Right kidney (tissue), 1 donor: ENCODE measurements around the gene DPCD.
A peak's percentile ranks its signal among the peaks of the same experiment; 100 is the strongest.
"Not testable (repeated sequence)": the region's sequence is repeated elsewhere in the genome, so short reads cannot be mapped to it uniquely, and the experiment has no call there.

ENCODE experiments used
- DNase-seq: peaks from one replicate; pipeline ENCODE4 v3.0.0-alpha.2; 2016

The DPCD gene

DNA sequence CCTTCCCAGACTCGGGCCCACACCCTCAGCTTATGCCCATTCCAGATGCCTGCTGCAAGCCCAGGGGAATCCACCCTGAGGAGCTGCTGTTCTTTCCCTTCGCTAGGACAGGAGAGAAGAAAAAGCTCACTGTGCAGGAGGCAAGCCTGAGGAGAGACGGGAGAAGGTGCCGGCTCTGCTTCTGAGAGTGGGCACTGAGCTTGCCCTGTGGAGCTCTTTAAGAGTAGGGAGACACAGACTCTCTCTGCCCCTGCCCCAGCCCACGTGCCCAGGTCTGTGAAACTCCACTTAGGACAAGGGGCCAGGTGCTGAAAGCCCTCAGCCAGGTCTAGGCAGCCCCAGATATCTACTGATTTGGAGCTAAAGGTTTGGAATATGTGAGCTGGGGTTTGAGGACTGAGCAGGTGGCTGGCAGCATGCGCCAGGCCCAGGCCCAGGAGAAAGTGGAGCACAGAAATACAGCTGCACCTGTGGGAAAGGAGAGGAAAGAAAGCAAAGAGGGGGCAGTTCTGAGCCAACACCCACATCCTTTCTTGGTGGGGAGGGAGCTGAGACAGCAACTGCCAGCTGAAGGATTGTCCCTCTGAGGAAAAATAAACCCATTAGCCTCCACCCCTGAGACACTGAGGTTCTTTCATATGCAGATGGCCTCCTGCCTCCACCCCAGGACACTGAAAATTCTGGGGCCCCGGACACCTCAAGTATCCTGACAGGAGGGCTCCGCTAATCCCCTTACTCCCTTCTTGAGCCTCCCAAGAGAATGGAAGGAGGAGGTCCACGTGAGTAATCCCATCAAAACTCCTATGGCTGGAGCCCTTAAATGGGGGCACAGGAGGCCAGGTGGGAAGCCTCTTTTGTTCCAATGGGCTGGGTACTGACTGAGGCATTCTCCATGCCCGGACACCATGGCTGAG lies 7.4 kb upstream of the DPCD start:
- DNase-seq, result no peak

- no peak for DNase-seq
Observed at GRCh38 chr10:101585841-101586240, 2.3 kb upstream of the DPCD start.

DNA sequence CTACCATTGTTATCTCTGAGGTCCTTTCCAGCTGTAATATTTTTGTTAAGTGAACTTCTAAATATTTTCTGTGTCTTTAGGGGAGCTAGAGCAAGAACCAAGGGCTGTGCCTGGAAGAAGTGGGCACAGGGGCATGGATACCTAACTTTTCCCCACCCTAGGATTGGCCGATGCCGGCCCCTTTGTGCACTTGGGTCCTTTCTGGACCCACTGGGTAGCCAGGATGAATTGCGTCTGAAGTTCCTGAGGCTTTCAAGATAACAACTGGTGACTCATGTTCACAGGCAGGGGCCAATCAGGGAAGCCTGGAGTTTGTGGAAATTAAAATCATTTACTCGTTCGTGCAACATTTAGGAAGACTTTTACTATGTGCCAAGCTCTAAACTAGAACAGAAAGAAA lies 758 bp downstream of the DPCD start:
- DNase-seq, result no peak

DNA sequence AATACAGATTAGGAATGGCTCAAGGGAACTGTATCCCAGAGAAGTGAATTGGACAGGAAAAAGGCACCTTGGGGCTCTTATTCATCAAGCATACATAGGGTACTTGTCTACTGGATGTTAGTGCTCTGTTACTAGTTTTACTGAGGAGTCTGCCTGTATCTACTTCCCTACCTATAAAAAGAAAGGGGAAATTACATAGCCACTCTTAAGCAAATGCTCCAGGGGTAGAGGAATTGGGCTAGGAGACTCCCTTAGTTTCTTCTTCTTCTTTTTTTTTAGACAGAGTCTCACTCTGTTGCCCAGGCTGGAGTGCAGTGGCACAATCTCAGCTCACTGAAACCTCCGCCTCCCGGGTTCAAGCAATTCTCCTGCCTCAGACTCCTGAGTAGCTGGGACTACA lies 5.2 kb downstream of the DPCD start:
- not testable (repeated sequence) for DNase-seq

- DNase-seq, result no peak
Observed at GRCh38 chr10:101595591-101596433, 7.7 kb downstream of the DPCD start.

DNA sequence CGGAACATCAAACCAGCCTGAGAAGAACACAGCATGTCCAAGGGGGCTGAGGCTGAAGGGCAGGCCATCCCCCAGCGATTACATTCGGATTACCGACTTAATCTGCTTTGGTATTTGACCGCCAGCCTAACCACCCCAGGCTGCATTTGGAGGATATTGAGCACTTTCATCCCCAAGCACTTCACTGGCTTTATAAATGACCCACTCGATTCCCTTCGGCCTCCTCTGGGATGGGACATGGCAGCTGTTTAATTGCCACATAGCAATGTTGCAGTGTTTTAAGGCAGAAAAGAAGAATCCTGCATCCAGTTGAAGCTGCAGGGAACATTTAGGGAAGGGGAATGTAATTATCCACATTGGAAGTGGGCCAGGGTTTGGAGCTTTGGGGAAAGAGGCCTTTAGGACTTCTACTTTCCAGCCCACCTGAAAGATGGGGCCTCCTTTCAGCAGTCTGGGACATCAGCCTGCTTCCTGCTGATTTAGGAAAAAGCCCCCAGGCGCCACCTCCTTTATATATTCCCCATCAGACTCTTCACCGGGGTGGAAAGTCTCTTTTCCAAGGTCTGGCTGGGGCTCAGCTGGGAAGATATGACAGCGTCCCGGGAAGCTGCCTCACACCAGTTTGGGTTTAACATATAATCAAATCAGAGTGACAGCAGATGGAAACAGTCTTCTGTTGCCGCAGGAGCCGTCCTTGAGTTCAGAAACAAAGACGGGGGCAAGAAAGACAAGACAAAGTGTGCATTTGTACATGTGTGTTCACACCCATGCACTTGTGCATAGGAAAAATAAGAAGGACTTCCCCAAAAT lies 9.2 kb downstream of the DPCD start:
- DNase-seq, result no peak

DNA sequence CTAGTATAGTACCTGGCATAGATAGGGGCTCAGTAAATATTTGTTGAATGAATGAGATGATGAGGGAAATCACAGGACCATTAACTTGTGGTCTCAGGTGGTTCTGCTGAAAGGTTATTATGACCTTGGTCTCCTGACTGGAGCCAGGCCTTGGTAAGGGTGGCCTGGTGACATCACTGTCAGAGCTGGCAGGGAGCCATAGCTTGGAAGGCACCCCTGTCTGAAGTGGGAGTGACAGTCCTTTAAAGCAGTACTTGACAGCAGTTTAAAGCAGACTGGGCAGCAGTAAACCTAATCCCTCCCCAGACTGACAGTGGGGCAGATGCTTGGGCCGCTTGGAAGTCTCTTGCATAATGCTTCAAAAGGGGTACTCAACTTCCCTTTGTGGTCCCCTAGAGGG lies 13.4 kb downstream of the DPCD start:
- no peak for DNase-seq

DNA sequence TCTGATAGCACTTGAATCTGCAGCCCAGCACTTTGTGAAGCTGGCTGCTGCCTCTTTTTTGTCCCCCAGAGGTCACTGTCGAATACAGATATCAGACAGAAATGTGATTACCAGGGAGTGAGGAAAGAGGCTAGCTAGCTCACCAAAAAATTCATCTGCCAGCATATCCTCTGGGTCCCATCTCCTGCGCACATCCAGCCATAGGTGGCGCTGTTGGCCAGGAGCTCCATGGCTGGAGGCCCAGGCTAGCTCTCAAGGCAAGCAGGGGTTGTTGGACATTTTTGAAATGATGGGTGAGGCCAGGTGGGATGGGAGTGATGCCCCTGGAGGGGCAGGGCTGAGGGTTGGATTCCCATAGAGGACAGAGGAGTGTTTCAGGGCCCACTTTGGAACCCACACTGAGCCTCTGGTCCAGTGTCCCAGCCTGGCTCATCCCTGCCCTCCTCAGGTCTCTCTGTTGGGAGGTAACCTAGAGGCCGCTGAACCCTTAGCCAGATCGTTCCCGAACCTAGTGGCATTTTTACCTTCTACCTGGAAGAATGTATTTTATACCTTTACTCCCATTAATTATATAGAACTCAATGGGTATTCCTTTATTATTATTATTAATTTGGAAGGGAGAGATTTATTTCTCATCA lies 14.8 kb downstream of the DPCD start:
- peak; percentile 56 for DNase-seq

- DNase-seq, result no peak
Observed at GRCh38 chr10:101607124-101607523, 19.0 kb downstream of the DPCD start.

DNA sequence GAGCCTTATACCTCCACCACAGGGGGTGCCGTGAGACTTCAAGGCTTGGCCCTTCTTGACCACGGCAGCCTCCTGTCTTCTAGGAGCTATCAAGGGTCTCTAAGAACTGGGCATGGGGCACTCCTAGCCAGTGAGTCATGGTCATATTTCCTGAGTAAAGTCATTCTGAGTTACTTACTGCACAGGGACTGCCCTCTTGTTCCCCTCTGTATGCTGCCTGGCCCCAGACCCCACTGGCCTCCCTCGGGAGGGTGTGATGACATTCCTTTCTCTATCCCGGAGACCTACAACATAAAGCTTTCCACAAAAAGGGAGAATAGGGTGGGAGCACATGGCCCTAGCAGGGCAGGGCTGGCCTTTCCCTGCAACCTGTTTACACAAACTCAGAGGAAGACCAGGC lies 21.4 kb downstream of the DPCD start:
- no peak for DNase-seq

GRCh38 chr10:101611096-101611905 lies 23.2 kb downstream of the DPCD start:
- no peak for DNase-seq

- no peak for DNase-seq
Observed at GRCh38 chr10:101612086-101612485, 24.0 kb downstream of the DPCD start.

DNA sequence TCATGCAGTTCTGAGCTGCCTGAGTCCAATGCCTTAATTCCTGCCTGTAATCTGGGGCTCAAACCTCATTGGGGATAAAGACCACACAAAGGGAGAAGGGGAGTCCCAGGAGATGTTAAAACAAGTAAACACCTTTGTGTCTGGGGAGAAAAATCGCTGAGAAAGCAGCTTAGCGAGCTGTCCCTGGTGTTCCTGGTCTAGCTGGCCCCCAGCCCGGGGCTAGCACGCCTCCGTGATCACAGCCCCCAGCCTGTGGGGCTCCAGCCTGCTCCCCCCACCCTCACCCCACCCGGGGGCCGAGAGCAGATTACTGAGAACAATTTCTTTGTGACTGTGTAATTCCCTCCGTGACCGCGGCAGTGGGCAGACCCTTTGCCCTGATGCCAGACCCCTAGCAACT lies 24.8 kb downstream of the DPCD start:
- no peak for DNase-seq

DNA sequence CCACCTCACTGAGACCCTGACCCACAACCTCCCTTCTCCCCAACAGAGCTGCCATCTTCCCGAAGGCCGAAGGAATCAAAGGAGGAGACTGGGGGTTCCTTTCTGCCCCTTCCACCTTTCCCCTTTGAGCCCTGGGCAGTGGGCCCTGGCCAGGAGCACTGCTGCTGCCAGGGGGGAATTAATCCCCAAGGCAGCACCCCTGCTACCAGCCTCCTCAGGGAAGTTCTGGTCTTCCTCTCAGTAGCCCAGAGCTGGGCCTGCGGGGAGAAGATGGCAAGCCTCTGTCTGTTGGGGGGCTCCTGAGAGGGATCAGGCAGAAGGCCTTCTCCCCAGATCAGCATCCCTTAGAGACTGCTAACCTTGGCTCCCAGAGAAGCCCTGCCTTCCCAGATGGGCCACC lies 25.5 kb downstream of the DPCD start:
- no peak for DNase-seq

DNA sequence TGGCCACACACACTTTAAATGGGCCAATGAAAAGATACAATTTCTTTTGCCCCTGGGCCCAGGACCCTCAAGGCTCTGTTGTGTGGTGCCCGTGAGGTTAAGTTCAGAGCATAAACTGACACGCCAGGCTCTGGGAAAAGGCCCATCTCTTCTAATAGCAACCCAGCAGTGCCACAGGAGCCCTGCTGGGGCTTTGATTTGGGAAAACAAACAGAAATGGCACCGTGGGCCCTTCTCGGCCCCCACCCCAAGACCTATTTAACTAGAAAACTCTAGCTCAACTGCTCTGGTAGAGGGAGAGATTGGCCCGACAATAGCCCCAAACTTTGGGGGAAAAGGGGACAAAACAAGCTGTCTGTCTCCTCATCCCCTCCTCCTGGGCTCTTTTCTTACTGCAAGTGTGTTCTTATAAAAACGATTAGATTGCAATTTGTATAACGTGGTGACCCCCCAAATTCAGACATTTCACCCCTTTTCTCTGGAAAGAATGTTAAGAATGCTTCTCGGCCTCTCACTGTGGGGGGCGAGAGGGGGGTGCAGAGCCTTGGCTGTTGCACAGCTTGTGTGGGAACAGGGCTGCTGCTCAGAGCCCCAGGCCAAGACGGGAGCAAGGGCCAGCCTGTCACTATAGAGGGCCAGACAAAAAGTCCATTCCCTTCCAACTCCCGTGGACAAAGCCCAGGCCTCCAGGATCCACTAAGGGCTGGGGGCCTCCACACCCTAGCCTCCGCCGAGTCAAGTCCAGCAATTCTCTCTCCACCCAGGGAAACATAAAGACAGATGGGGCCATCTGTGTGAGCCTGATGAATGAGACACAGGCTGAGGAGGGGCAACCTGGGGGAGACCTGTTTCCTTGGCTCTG lies 26.8 kb downstream of the DPCD start:
- DNase-seq, result no peak

GRCh38 chr10:101615525-101616116 lies 27.5 kb downstream of the DPCD start:
- no peak for DNase-seq

DNA sequence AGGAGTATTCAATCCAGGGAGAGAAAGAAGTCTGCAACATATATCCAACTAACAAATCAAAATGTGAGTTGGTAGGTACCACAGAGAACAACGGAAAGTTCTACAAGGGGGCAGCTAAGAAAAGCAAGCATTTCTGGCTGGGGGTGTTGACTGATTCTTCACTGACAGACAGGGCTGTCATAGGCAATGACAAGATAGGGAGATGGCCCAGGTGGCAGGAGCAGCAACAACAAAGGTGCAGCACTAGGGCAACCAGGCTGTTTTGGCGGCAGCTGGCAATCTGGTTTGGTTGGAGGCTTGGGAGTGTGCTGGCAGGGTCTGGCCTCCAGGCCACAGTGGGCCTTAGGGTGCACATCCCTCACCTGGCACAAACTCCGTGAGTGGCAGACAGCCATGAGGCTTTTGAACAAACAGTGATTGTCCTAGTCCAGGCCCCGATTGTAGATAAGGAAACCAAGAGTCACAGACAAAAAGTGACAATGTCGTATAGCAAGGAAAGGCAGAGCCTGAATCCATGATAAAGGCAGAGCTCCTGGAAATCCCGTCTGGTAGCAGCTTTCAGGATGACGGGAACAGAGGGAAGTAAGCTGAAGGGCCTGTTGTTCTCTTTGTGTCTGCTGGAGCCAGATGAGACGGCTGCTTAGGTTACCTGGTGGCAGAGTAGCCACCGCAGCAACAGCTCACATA lies 28.4 kb downstream of the DPCD start:
- DNase-seq, result no peak

DNA sequence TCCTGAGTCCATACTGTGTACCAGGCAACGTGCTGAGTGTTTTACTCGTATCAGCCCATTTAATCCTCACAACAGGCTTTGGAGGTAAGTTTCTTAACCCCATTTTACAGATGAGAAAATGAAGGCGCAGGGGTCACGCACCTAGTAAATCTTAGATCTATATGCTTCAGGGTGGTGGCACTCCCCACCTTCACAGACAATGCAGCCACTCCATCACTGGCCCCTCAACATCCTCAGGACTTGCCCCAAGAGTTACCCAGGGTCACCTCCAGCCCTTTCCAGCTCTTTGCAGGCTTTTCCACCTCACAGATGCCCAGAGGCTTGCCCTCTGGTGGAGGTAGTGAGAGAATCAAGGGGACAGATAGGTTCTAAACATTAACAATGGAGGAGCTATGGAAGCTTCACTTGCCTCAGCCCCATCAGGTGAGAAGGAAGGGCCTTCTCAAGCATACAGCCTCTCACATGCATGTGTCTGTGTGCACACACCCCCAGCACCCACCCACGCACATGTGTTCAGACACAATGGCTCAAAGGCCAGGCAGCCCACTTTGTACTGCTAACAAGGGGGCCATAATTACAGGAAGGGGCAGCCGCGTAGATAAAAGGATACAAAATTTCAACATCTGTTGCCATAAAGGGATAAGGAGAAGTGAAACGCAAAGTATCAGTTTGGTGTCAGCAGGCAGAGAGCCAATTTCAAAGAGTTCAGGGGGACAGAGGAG lies 29.1 kb downstream of the DPCD start:
- no peak for DNase-seq
